Testis (tissue), 2 donors: ENCODE results near the gene RNF141.
A peak's percentile ranks its signal among the peaks of the same experiment; 100 is the strongest.

Experiments used
- POLR2A ChIP-seq: fragments of 450-650 bp; IDR thresholded peaks from one replicate; pipeline ENCODE4 v1.6.1; 2017; ENCODE audit warnings: antibody characterized with exemption, mild to moderate bottlenecking, moderate library complexity
- TF ChIP-seq, protein P1 (sequence below), 3 experiments: fragments of 450-650 bp in 2 of 3; fragments of 200-600 bp in 1 of 3; sonication (generic) in 1 of 3; IDR thresholded peaks; one replicate each; pipeline ENCODE4 v1.5.1; 2016 to 2019; ENCODE audit warnings: antibody characterized with exemption in 3 of 3, mild to moderate bottlenecking in 2 of 3, moderate library complexity in 1 of 3

- no peak for TF ChIP-seq POLR2A
- TF ChIP-seq, protein P1, sequence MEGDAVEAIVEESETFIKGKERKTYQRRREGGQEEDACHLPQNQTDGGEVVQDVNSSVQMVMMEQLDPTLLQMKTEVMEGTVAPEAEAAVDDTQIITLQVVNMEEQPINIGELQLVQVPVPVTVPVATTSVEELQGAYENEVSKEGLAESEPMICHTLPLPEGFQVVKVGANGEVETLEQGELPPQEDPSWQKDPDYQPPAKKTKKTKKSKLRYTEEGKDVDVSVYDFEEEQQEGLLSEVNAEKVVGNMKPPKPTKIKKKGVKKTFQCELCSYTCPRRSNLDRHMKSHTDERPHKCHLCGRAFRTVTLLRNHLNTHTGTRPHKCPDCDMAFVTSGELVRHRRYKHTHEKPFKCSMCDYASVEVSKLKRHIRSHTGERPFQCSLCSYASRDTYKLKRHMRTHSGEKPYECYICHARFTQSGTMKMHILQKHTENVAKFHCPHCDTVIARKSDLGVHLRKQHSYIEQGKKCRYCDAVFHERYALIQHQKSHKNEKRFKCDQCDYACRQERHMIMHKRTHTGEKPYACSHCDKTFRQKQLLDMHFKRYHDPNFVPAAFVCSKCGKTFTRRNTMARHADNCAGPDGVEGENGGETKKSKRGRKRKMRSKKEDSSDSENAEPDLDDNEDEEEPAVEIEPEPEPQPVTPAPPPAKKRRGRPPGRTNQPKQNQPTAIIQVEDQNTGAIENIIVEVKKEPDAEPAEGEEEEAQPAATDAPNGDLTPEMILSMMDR (IDR thresholded peaks at IDR 0.05), result peak in 2 of 3 experiments; percentile 5 to 59
Observed at GRCh38 chr11:10514202-10514601, 26.8 kb downstream of the RNF141 start.
